HFF-Myc (cell line): ENCODE data around the gene LDLRAD4.

Source experiments
- DNase-seq: peaks from one replicate; pipeline ENCODE4 v3.0.0-alpha.2; 2011; ENCODE audit warnings: low read depth; ENCODE audit errors: extremely low read depth
- H3K4me3 ChIP-seq: replicated peaks from 2 replicates; pipeline ENCODE4 v1.5.1; 2011; ENCODE audit warnings: low read depth, mild to moderate bottlenecking, control low read depth, low read length
- CTCF ChIP-seq: IDR thresholded peaks from 2 replicates; pipeline ENCODE4 v1.5.1; 2012; ENCODE audit warnings: mild to moderate bottlenecking, low read depth, low read length, control low read depth; ENCODE audit errors: missing control alignments

The LDLRAD4 gene

GRCh38 chr18:13272416-13272815 lies 53.9 kb downstream of the LDLRAD4 start:
- TF ChIP-seq CTCF: no peak
- H3K4me3 ChIP-seq: no peak overlapping the region
- no peak for DNase-seq

GRCh38 chr18:13273800-13274199 lies 55.2 kb downstream of the LDLRAD4 start:
- TF ChIP-seq CTCF: no peak
- no peak for DNase-seq
- H3K4me3 ChIP-seq: no peak overlapping the region

- no peak overlapping the region for H3K4me3 ChIP-seq
- no peak for TF ChIP-seq CTCF
- DNase-seq: no peak
Observed at GRCh38 chr18:13275075-13275474, 56.5 kb downstream of the LDLRAD4 start.

GRCh38 chr18:13276530-13277520 lies 58.3 kb downstream of the LDLRAD4 start:
- TF ChIP-seq CTCF: no peak
- no peak overlapping the region for H3K4me3 ChIP-seq
- no peak for DNase-seq

GRCh38 chr18:13278062-13278630 lies 59.6 kb downstream of the LDLRAD4 start:
- no peak for DNase-seq
- no peak overlapping the region for H3K4me3 ChIP-seq
- no peak for TF ChIP-seq CTCF

- TF ChIP-seq CTCF: no peak
- no peak for DNase-seq
- H3K4me3 ChIP-seq: no peak overlapping the region
Observed at GRCh38 chr18:13279181-13280069, 60.9 kb downstream of the LDLRAD4 start.
